T47D (cell line): Measurements from ENCODE around the gene FBXL15.

Experiments used
- DNase-seq, 2 experiments: peaks; one replicate each; pipeline versions ENCODE4 v3.0.0 to v3.0.0-alpha.2; 2011 to 2012; ENCODE audit warnings: low read depth in 1 of 2, low spot score in 1 of 2
- JUND ChIP-seq: IDR thresholded peaks from 2 replicates; pipeline ENCODE4 v1.6.1; 2012; ENCODE audit warnings: low read depth
- in situ Hi-C: cut with HindIII; loops from 2 replicates; pipeline ENCODE4 v1.10.0; 2016; ENCODE audit warnings: low sequenced_read_pairs, low pct_unique_long_range_greater_than_20kb

Gene FBXL15

DNA sequence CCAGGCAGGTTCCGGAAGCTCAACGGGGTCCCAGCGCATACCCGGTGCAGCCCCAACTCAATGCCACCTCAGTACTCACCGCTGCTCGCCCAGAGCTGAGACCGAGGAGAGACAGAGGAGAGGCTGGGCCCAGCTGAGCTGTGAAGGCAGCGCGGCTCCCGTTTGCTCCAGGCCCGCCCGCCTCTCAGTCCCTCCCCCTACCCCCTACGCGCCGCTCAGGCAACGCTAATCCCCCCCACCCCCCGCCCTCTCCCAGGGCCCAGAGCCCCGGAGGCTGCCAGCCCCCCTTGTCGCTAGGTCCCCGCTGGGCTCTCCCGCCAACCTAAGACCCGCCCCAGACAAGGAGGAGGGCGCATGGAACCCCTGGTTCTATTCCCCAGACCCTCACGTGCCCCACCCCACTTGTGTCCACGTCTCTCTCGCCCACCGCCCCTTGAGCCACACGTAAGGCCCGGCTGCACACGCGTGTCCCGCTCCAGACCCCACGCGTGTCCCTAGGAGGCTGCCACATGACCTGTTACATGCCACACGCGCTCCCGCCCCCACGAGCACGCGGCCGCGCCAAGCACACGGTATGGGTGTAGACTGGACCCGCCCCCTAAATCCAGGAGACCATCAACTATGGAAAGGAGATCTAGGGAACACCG lies 1.9 kb upstream of the FBXL15 start, which contains the start of gene PSD:
Gene PSD, minus strand, starts transcription at position 164 of the 647 bp plus-strand sequence. CDS start 1,747 bp downstream, outside the sequence.
- DNase-seq = no peak
- no peak for TF ChIP-seq JUND
- in situ Hi-C loops = no loop called here

DNA sequence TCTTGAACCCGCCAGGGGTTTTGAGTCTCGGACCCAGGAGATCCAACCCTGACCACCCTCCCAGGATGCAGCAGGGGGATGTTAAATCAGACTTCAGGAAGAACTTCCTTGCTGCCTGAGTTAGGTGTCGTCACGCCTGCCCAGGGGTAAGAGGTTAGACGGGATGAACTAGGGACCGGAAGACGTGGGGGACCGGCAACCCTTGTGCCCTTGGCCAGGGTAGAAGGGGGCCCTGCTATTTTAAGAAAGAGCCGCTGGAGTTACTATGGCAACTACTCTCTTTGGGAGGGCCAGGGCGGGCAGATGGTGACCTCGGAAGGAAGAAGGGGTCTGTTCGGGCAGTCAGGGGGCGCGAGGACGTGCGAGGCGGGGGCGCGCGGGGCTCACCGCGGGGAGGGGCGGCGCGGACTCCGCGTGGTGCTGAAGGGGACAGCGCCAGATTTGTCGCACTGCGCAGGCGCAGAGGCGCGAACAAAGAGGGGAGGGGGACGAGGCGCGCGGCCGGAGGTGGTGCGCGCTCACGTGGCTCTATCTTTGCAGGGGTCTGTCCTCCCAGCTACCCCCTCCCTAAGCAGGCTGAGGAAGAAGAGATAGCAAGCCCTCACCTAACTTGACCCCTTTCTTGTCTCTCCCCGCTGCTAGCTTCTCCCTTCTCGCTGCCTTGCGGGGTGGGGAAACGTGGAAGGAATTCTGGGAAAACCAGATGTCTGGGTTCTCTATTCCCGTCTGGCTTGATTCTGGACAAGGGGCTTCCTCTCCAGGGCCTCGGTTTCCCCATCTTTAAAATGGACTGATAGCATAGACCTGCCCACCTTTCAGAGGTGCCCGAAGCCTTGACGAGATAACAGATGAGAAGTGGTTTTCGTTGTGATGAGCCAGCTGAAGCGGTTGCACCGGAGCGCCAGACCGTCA lies 1.1 kb upstream of the FBXL15 start:
- in situ Hi-C loops = no loop called here
- no peak for TF ChIP-seq JUND
- peak; percentile 71 to 81 for DNase-seq

DNA sequence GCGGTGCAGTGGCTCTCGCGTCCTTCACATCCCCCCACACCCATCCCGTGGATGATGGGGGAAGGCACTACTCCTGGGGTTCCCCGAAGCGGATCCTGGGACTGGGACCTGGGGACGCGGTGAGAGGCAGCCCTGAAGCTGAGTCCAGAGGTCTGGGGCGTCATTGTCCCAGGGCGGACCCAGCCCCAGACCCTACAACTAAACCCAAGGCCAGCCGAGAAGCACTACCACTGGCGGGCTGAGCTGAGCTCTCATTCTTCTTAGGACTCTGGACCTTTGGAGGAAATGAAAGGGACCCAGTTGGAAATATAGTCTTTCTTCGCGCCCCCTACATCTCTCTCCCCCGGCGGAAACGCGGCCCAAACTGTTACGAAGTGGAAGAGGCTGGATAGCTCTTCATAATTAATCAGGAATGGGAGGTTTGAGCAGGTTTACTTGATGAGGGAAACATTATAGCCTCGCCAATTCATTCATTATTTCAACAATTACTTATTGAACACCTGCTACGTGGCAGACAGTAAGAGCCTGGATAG lies 389 bp upstream of the FBXL15 start:
- in situ Hi-C loops = no loop called here
- no peak for DNase-seq
- TF ChIP-seq JUND = no peak

DNA sequence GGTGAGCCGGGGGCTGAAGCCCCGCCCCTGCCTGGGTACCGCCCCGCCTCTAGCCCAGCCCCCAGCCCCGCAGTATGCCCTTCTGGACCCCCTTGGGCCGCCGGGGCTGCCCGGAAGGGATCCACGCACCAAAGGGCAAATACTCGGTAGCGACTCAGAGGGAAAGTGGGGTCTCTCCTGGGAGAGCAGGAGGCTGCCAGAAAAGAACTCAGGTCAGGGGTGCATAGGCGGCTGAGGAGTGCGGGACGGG lies 796 bp downstream of the FBXL15 start:
- no peak for TF ChIP-seq JUND
- in situ Hi-C loops = no loop called here
- no peak for DNase-seq

DNA sequence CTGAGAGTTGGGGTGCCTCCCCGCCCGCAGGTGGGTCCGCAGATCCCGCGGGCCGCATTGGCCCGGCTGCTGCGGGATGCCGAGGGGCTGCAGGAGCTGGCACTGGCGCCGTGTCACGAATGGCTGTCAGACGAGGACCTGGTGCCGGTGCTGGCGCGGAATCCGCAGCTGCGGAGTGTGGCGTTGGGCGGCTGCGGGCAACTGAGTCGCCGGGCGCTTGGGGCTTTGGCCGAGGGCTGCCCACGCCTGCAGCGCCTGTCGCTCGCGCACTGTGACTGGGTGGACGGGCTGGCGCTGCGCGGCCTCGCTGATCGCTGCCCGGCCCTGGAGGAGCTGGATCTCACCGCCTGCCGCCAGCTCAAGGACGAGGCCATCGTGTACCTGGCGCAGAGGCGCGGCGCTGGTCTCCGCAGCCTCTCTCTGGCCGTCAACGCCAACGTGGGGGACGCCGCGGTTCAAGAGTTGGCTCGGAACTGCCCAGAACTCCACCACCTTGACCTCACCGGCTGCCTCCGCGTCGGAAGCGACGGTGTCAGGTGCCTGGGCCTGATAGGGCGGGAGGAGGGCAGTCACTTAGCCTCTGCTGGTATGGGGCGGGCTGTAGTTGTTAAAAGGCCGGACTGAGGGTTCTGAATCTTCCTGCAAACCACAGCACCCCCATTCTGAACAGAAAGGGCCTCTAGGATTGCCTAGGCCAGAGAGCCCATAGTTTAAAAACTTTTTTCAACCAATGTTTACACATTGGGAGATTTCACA lies 1.3 kb downstream of the FBXL15 start:
- no peak for TF ChIP-seq JUND
- in situ Hi-C loops = no loop called here
- peak in 1 of 2 experiments; percentile 71 for DNase-seq

DNA sequence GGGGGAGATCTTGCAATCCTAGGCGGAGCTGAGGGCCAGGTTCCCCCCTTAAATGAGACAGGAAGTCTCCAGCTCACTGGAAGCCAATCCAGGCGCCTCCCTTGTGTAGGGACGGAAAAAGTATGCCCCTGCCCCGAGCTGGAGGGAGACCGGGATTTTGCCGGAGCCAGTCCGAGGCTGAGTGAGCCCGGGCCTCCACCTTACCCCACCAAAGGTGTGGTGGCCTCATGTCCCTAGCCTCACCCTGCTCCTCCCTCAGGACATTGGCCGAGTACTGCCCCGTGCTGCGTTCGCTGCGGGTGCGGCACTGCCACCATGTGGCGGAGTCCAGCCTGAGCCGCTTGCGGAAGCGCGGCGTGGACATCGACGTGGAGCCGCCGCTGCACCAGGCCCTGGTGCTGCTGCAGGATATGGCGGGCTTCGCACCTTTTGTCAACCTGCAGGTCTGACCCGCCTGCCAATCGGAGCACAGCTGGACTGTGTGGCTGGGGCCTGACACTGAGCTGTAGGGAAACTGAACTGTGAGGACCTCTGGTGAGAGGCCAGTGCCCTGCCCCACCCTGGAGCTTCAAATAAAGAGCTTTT lies 2.0 kb downstream of the FBXL15 start:
- in situ Hi-C loops = no loop called here

DNA sequence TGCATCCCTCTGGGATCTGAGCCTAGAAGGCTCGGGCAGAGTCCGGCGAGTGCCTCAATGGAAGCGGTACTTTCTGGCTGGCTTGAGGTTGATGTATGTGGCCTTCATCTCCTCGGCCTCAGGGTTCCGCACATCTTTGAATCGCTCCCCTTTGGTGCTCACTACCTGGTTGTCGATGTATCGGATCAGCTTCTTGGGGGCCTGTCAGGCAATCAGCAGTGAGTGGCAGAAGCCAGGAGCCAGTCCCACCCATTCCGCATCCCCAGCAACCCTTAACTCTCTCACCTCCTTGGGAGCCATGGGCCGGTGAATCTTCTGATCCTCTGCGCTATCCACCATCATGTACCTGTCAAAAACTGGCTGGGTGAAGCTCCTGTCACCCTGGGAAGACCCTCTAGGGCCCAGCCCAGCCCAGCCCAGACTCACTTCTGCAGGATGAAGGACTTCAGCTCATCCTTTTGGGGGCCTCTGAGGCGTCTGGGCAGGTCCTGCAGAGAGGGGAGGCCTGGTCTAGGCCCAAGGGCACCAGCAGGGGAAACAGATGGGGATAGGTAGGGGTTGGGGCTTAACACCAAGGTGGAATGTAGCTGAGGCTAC lies 2.8 kb downstream of the FBXL15 start:
- no peak for TF ChIP-seq JUND
- no peak for DNase-seq
- in situ Hi-C loops = no loop called here

More for the DNA sequence above, 2.0 kb downstream of the FBXL15 start:
- TF ChIP-seq JUND = no peak
- DNase-seq = peak; percentile 91 to 92

DNA sequence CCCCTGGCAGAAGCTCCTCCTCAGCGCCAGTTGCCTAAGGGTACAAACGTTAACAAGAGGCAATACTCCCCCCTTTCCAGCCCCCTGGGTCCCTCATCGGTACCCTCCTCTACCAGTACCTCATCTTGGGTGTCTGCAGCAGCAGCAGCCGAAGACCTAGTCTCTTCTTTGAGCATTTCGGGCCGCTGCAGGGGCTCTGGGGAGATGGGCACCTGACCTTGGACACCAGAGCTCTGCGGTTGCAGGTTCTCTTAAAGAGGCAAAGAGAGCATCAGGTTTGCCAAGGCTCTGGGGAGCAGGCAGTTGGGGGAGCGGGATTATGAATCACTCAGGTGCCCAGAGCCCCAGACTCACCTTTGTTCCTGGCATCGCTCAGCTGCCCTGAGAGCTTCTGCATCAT lies 3.5 kb downstream of the FBXL15 start:
- no peak for DNase-seq
- in situ Hi-C loops = no loop called here
- no peak for TF ChIP-seq JUND

DNA sequence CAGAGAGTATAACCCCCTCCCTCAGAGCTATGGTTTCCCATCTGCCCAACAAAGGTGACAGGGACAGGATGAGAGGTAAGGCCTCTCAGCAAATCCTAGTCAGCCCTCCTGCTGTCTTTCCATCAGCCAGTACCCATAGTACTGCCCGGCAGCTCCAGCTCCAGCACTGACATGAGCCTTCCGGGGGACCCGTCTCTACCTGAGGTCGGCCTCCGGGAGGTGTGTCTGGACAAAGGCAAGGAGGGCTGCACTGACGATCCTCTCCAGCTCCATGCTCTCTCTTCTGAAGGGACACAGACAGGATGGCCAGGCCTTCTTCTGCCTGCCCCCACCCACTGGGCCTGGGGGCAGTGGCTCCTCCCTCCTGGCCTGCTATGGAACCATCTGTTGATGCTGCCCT lies 4.3 kb downstream of the FBXL15 start:
- in situ Hi-C loops = no loop called here
- no peak for TF ChIP-seq JUND

DNA sequence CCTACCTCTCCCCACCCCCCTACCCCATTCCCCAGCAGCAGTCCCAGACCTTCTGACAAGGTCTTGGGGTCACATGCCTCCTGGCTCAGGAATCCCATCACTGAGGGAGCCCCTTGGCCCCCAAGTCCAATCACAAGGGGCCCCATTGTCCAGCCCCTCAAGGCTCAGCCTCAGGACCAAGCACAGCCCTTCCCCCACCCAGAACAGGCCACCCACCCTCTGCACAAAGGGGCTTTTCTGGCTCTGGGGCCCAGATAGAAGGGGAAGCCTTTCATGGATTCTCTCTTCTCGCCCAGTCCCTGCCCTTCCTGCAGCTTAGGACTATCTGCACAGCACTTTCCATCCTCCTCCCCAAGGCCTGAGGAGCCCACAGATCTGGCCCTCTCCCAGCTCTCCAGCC lies 4.8 kb downstream of the FBXL15 start:
- no peak for TF ChIP-seq JUND
- in situ Hi-C loops = no loop called here

More for the DNA sequence above, 4.3 kb downstream of the FBXL15 start:
- DNase-seq = no peak

DNA sequence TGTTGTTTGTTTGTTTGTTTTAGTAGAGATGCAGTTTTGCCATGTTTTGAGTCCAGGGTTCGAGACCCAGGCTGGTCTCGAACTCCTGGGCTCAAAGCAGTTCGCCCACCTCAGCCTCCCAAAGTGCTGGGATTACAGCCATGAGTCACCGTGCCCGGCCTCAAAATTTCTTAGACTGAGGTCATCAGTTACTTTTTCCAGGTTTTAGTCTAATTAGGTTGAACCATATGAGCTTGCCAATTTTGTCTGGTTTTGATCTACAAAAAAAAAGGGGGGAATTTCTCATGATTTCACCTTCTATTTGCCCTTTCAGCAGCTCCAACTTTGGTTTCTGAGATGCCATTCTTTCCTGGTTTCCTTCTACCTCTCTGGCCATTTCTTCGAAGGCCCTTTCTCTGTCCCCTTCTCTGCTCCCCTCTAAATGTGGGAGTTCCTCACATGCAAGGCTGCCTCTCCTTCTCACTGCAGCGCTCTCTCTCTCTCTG lies 6.2 kb downstream of the FBXL15 start:
- no peak for DNase-seq
- in situ Hi-C loops = no loop called here
- TF ChIP-seq JUND = no peak

More for the DNA sequence above, 4.8 kb downstream of the FBXL15 start:
- DNase-seq = no peak

DNA sequence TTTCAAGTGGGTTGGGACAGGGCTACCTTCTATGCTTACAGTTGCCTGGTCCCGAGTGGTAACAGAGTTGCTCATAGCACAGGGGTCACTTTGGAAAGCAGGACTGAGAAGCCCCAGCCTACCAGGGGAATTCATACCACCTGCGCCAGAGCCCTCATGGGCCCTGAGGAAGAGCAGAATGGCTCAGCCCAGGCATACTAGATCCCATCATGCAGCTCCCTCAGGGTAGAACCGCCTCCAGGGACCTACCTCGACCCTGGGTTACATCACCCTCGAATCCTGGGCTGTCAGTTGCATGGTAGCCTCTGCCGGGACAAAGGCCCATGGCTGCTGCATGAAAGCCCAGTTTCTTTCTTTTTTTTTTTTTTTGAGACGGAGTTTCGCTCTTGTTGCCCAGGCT lies 8.8 kb downstream of the FBXL15 start:
- TF ChIP-seq JUND = no peak
- in situ Hi-C loops = no loop called here
- DNase-seq = no peak
